H1 (cell line): ENCODE data around the gene CACNA1C. TPM values are rescaled to one million over a fixed set of nuclear protein-coding genes. Genes with fewer than 3 reads are reported as not detected.

Experiments
- ASH2L ChIP-seq: fragments of 200-600, 300-600 bp; sonication (generic); IDR thresholded peaks from one replicate; pipeline ENCODE4 v1.7.1; 2017; ENCODE audit warnings: low read length
- ATF3 ChIP-seq: IDR thresholded peaks from 2 replicates; pipeline ENCODE4 v1.6.1; 2011; ENCODE audit warnings: low read depth, mild to moderate bottlenecking, low read length; ENCODE audit not compliant: insufficient read depth
- BRCA1 ChIP-seq: IDR thresholded peaks from 2 replicates; pipeline ENCODE4 v1.6.1; 2012; ENCODE audit warnings: low read depth, low read length, improper control_type of control experiment
- CHD7 ChIP-seq: fragments of 300-600 bp; sonication (generic); IDR thresholded peaks from 2 replicates; pipeline ENCODE4 v1.7.1; 2012; ENCODE audit warnings: low read length, moderate library complexity, mild to moderate bottlenecking, inconsistent platforms; ENCODE audit not compliant: insufficient replicate concordance
- NANOG ChIP-seq: IDR thresholded peaks from 2 replicates; pipeline ENCODE4 v1.6.1; 2011; ENCODE audit warnings: low read length, low read depth, mild to moderate bottlenecking, inconsistent platforms; ENCODE audit not compliant: insufficient read depth, poor library complexity, severe bottlenecking
- RAD21 ChIP-seq, 2 experiments: IDR thresholded peaks in 1 of 2; conservative IDR thresholded peaks in 1 of 2; 2 replicates each; pipeline ENCODE4 v1.6.1; 2011; ENCODE audit warnings: low read depth in 2 of 2, low read length in 2 of 2, improper control_type of control experiment in 1 of 2, inconsistent platforms in 1 of 2, mild to moderate bottlenecking in 1 of 2, moderate library complexity in 1 of 2
- RFX5 ChIP-seq: IDR thresholded peaks from 2 replicates; pipeline ENCODE4 v1.6.1; 2011; ENCODE audit warnings: low read depth, low read length, improper control_type of control experiment, borderline replicate concordance
- SIX5 ChIP-seq: IDR thresholded peaks from 2 replicates; pipeline ENCODE4 v1.6.1; 2011; ENCODE audit warnings: mild to moderate bottlenecking, low read depth, low read length
- SP4 ChIP-seq: IDR thresholded peaks from 2 replicates; pipeline ENCODE4 v1.6.1; 2012; ENCODE audit warnings: low read length, inconsistent platforms
- TBP ChIP-seq: IDR thresholded peaks from 2 replicates; pipeline ENCODE4 v1.6.1; 2011; ENCODE audit warnings: low read depth, low read length, improper control_type of control experiment
- polyA plus RNA-seq, 7 experiments: library from polyadenylated mRNA; depleted of rRNA in 3 of 7; stranded (reverse) in 5 of 7; unstranded in 2 of 7; fragments of >200 nt in 5 of 7; fragments of 200-250 nt in 2 of 7; gene quantifications; 1 replicate in 5 of 7; 2 replicates in 1 of 7; 4 replicates in 1 of 7; pipeline versions ENCODE4 v1.2.1 to v1.2.3, GENCODE V29; 2011 to 2013; ENCODE audit warnings: missing spikeins in 2 of 7, mixed read lengths in 2 of 7
- total RNA-seq: library from RNA; stranded (reverse); fragmentation: NEBNext Ultra II Directional; extraction: Animal tissue kit (Norgen Biotek cat#: 25700); gene quantifications from 2 replicates; pipeline ENCODE4 v1.2.1, GENCODE V29; 2021

CACNA1C gene
- total and polyA plus RNA-seq, 2 of the 8 experiments (the other 6 are each of a cell fraction or from before 2014, with no cell fraction given), result 1.3 TPM

- no peak for TF ChIP-seq CHD7
- TF ChIP-seq ATF3, result no peak
- no peak for TF ChIP-seq SIX5
- TF ChIP-seq RAD21 (IDR thresholded peaks at IDR 0.05 in 1 of 2, conservative IDR thresholded peaks at IDR 0.05 in 1 of 2; ENCODE audit: low read depth in 2 of 2, low read length in 2 of 2), result no peak
- no peak for TF ChIP-seq NANOG
- TF ChIP-seq BRCA1, result no peak
- TF ChIP-seq ASH2L, result no peak
- no peak for TF ChIP-seq SP4
- TF ChIP-seq RFX5, result no peak
- TF ChIP-seq TBP, result no peak
These were observed 502.8 kb downstream of the CACNA1C start (continued) for GRCh38 chr12:2555487-2556082.
